OCI-M2 (cell line): ENCODE measurements around the gene MBP.

Source experiments
- DNase-seq: peaks from one replicate; lab custom pipeline; 2025; ENCODE audit not compliant: unreplicated experiment; lab: John Stamatoyannopoulos, UW

The MBP gene

GRCh38 chr18:77151772-77152520, 19.4 kb upstream of the MBP start:
- no peak for DNase-seq

DNA sequence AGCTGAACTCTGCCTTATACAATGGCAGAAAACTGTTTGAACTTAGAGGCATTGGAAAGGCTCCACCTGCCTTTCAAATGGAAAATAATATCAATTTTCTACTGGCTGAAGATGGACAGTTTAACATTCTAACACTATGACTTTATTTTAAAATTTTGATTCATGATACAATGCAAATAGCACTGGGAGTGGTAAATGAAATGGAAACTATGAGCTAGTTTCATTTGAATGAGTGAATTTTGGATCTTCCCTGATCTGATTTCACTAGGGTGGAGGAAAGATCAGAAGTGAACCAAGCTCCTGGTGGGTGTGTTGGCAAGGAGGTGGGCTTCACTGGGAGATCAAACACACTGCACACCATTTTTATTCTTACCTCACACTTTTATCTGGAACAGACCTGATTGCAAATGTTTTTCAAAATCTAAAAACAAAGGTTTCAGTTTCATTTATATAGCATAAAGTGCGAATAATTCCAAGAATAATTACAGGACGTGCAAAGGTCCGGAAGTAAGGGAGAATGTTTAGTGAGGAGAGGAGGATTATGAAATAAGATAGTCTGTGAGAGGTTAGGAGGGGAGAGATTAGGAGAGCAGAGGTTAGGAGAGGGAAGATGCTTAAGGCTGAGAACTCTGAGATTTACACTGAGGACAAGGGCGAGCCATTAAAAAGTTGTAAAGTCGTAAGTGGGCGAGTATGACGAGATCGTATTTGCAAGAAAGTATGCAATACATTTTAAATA, 18.6 kb upstream of the MBP start:
- no peak for DNase-seq

GRCh38 chr18:77150588-77150987, 18.0 kb upstream of the MBP start:
- no peak for DNase-seq

DNA sequence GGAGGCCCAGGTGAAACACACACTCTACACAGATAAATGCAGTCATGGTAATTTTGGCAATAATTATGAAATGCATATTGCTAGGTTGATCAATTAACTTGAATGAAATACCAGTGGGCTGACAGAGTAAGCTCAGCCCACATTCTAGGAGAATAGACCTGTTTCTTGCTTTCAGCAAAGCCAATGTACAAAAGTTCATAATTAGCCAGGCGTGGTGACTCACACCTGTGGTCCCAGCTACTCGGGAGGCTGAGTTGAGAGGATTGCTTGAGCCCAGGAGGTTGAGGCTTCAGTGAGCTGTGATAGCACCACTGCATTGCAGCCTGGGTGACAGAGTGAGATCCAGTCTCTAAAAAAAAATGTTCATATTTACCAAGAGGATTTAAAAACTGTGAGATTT, 15.7 kb upstream of the MBP start:
- DNase-seq: no peak

DNA sequence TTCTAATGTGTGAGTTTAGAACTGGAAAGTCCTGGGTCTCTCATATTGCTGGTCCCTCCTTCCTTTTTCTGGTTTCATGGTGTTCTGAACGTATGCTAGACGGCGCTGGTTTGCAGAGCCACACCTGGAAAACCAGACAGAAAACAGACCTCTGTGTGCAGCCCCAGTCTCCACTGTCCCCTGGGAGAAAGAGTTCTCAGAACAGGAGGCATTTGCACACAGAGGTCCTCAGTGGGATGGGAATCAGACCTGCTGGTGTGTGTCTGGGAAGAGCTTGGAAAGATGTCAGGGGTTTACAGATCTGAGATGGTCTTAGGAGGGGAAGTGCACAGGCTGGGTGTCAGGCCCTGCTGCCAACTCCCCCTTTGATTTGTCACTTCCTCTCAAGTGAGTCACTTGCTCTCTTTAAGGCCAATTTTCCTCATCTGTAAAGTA, 14.9 kb upstream of the MBP start:
- no peak for DNase-seq

GRCh38 chr18:77146249-77147080, 13.9 kb upstream of the MBP start:
- no peak for DNase-seq

GRCh38 chr18:77145364-77145901, 12.8 kb upstream of the MBP start:
- DNase-seq: no peak

DNA sequence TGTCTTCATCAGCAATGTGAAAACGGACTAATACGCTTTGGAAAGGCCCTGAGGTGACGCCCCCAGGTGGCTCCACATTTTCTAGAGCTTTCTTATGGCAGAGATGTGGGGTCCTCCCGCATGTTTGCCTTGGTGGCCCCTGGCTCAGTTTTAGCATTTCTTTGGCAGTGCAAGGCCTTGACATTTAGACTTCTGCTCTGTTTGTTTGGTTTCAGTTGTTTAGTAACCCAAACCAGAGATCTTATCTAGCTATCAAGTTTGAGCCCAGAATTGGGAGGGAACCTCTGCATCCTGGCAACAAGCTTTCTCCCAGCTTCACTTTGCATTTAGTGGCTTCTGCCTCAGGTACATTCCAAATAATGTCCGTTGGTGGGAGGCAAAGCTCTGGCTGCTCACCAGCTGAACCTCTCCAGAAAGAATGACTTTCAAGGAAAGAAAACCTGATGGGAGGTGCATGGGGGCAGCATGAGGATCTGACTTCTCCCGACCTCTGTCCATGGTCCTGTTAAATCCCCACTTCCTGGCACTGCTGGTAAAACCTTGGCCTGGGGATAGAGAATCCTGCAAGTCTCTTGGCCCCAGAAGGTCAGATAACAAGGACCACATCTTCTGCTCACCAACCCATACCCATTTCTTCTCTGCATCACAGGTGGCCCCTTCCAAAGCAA, 12.0 kb upstream of the MBP start:
- no peak for DNase-seq

GRCh38 chr18:77144046-77144445, 11.5 kb upstream of the MBP start:
- no peak for DNase-seq

- no peak for DNase-seq
These were observed 10.6 kb upstream of the MBP start for GRCh38 chr18:77143196-77143595.

DNA sequence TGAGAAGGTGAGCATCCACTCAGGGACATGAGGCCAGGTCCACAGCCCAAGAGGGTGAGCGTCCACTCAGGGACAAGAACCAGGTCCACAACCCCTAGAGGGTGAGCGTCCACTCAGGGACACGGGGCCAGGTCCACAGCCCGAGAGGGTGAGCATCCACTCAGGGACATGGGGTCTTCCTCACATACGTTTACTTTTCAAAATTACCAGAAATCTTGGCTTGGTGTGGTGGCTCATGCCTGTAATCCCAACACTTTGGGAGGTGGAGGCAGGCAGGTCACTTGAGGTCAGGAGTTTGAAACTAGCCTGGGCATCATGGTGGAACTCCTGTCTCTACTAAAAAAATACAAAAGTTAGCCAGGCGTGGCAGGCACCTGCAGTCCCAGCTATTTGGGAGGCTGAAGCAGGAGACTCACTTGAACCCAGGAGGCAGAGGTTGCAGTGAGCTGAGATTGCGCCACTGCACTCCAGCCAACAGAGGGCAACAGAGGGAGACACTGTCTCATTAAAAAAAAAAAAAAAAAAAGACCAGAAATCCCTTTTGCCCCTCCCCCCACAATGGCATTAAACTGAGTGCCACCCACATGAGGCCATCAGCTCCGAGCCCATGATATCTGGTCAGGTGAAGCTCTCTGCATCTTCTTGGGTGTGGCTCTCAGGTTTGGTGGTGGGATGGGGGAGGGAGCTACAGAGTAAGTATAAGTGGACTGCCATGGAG, 9.0 kb upstream of the MBP start:
- no peak for DNase-seq

DNA sequence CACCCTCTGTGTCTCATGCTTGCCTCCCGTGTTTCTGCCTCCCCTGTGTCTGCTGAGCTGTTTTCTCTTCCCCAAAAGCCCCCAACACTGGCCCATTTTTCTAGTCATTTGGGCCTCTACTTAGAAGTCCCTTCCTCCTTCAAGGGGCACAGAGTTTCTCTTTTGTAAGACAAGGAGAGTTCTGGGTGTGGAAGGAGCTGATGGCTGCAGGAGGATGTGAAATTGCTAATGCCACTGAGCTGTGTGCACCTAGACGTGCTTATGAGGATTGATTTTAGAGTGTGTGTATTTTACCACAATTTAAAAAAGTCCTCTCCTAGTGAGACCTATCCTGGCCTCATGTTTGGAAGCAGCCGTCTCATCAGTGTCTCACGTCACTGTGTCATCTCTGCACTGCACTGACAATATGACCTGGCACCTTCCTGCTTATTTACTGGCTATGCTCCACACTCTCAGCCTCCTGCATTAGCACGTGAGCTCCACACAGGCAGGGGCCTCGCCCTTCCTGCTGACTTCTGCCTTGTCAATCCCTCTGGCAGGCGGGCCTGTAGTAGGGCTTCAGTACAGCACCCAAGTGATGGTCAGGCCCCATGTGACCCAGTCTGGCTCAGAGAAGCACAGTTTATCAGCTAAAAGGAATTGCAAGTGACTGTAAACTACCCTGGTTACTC, 8.0 kb upstream of the MBP start:
- no peak for DNase-seq

GRCh38 chr18:77140030-77140429, 7.4 kb upstream of the MBP start:
- DNase-seq: no peak

- no peak for DNase-seq
These were observed 7.0 kb upstream of the MBP start for GRCh38 chr18:77139619-77140018.

DNA sequence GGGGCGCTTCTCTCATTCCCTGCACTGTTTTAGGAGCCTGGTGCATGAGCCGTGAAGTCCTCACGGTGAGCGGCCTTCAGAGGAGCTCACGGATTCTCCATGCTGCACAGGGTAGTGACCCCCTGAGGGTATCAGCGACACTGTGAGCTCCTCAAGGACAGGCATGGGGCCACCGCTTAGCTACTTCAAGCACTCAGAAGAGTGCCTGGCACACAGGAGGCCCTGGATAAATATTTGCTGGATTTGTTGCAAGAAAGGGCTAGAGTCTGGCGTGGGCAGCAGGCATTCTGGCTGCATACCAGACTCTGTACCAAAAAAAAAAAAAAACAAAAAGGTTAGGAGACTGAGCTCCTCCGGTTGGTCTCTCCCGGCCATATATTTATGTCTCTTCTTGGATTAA, 5.7 kb upstream of the MBP start:
- DNase-seq: no peak

GRCh38 chr18:77137851-77138250, 5.3 kb upstream of the MBP start:
- DNase-seq: no peak

GRCh38 chr18:77136871-77137665, 4.5 kb upstream of the MBP start:
- no peak for DNase-seq

- no peak for DNase-seq
These were observed 3.6 kb upstream of the MBP start for GRCh38 chr18:77136076-77136718.
